Activated naive CD4-positive, alpha-beta T cell treated with anti-CD3 and anti-CD28 coated beads, Interleukin-2, amount 10 ng/mL, durations not matched to agents 7 days and 5 days (primary cell): ENCODE results near the gene RNF212.

Experiments used
- CTCF ChIA-PET: fragments of 350-600 bp; sonication (Branson Sonifier 250); formaldehyde crosslinking; loops from one replicate; lab custom pipeline; 2021; ENCODE audit warnings: antibody characterized with exemption; lab: Charles Lee
- DNase-seq: peaks from one replicate; pipeline ENCODE4 v3.0.0-alpha.2; 2020
- H3K27ac Mint-ChIP-seq: one replicate; pipeline ENCODE4 v1.8.0; 2021; ENCODE audit warnings: mild to moderate bottlenecking, moderate library complexity, mixed read lengths
- H3K27me3 Mint-ChIP-seq: one replicate; pipeline ENCODE4 v1.8.0; 2021; ENCODE audit warnings: mild to moderate bottlenecking, mixed read lengths
- H3K36me3 Mint-ChIP-seq: one replicate; pipeline ENCODE4 v1.8.0; 2021; ENCODE audit warnings: mixed read lengths
- H3K4me1 Mint-ChIP-seq: one replicate; pipeline ENCODE4 v1.8.0; 2021; ENCODE audit warnings: mixed read lengths
- H3K4me3 Mint-ChIP-seq: one replicate; pipeline ENCODE4 v1.8.0; 2021; ENCODE audit warnings: mild to moderate bottlenecking, moderate library complexity, mixed read lengths
- H3K9me3 Mint-ChIP-seq: one replicate; pipeline ENCODE4 v1.8.0; 2021; ENCODE audit warnings: mixed read lengths

The RNF212 gene

GRCh38 chr4:1105067-1105466 is 8.3 kb downstream of the RNF212 start:
- no peaks in the 10 kb centered on the region for H3K4me1 Mint-ChIP-seq
- no peak overlapping the region for H3K4me3 Mint-ChIP-seq
- no peaks in the 10 kb centered on the region for H3K36me3 Mint-ChIP-seq

GRCh38 chr4:1104647-1105046 is 8.7 kb downstream of the RNF212 start:
- no peaks in the 10 kb centered on the region for H3K9me3 Mint-ChIP-seq
- no peak overlapping the region for H3K27ac Mint-ChIP-seq
- no peak overlapping the region for H3K4me3 Mint-ChIP-seq
- no peak for DNase-seq
- no peaks in the 10 kb centered on the region for H3K36me3 Mint-ChIP-seq
- peaks cover 31% of the 10 kb centered on the region for H3K27me3 Mint-ChIP-seq
- no peaks in the 10 kb centered on the region for H3K4me1 Mint-ChIP-seq
- CTCF ChIA-PET = no interaction called here

More at GRCh38 chr4:1105067-1105466, 8.3 kb downstream of the RNF212 start:
- peaks cover 30% of the 10 kb centered on the region for H3K27me3 Mint-ChIP-seq
- no peak for DNase-seq
- CTCF ChIA-PET = no interaction called here
- no peaks in the 10 kb centered on the region for H3K9me3 Mint-ChIP-seq
- no peak overlapping the region for H3K27ac Mint-ChIP-seq

DNA sequence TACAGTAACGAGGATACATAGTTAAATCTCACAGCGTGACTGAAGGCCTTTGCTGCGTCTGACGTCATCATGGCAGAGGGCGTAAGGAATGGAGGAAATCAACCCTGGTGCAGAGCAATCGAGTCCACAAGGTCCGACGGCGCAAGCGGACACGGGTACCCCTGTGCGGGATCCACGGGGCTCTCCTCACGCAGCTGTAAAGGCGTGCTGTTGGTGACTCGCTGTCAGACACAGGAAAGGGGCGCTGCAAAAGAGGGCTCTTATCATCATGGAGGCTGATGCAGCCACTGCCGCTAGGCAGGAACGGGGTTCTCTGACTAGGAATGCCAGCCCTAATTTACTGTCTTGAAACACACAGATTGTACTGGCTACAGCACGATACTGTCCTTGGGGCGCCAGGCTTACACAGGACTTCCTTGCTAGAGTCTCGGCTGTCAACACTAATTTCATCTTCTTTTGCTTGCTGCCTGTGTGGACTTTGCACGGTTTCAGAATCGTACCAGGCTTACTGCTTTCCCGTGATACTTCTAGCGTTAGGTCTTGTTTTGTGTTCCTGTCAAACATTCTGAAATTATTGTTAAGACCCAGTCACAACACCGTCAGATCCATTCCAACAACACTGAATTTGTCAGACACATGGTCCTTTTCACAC is 13.6 kb downstream of the RNF212 start:
- H3K27ac Mint-ChIP-seq = no peak overlapping the region
- H3K36me3 Mint-ChIP-seq = no peaks in the 10 kb centered on the region
- H3K4me1 Mint-ChIP-seq = no peaks in the 10 kb centered on the region
- H3K27me3 Mint-ChIP-seq = peaks cover 17% of the 10 kb centered on the region
- DNase-seq = no peak
- CTCF ChIA-PET = no interaction called here
- no peak overlapping the region for H3K4me3 Mint-ChIP-seq
- H3K9me3 Mint-ChIP-seq = no peaks in the 10 kb centered on the region

DNA sequence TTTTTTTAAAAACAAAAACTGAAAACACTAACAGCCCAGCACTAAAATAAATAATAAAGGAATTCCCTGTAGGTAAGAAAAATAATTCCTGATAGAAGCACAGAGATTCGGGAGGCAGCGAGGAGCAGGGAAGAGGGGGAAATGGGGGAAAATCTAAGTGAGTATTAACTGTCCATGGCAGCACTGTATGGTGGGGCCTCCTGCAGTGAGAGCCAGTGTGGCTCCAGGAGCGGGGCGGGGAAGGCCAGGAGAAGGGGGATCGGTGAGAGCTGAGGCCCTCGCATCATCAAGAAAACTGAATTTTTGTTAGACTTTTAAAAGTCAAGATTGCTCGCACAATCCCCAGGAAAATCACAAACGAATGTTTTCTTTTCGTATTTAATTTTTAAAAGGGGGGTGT is 14.1 kb downstream of the RNF212 start:
- no peak overlapping the region for H3K27ac Mint-ChIP-seq
- H3K4me1 Mint-ChIP-seq = no peaks in the 10 kb centered on the region
- CTCF ChIA-PET = no interaction called here
- H3K36me3 Mint-ChIP-seq = no peaks in the 10 kb centered on the region
- DNase-seq = no peak
- H3K4me3 Mint-ChIP-seq = no peak overlapping the region
- peaks cover 14% of the 10 kb centered on the region for H3K27me3 Mint-ChIP-seq
- no peaks in the 10 kb centered on the region for H3K9me3 Mint-ChIP-seq

DNA sequence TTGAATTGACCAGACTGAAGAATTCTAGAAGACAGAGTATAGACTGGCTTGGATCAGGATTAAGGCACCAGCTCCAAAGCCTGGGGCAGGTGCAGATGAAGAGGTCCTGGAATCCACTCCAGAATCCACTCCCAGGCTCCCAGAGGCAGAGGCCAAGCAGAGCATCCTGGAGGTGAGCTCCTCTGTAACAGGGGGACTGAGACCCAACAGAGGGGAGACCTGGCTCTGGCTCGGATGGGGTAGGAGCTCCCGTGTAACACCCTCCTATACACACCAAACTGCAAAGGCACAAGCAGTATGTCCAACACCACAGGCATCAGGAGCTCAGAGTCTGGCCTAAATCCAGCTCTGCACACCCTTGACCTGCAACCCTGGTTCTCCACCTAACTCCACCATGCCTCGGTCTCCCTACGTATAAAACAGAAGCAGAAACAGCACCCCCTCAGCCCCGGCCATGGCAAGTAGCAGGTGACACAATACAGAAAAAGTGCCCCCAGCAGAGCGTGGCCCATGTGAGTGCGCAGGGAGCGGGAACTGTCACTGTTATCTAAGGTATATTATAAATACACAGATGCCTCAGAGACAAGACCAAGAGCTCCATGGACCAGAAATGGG is 14.9 kb downstream of the RNF212 start:
- Mint-ChIP-seq H3K27ac (no peak overlapping the region), H3K4me3 (no peak overlapping the region), H3K27me3 (peaks cover 17% of the 10 kb centered on the region), H3K36me3 (no peaks in the 10 kb centered on the region), H3K4me1 (no peaks in the 10 kb centered on the region), H3K9me3 (no peaks in the 10 kb centered on the region)
- no peak for DNase-seq
- CTCF ChIA-PET = no interaction called here

GRCh38 chr4:1097553-1097952 is 15.8 kb downstream of the RNF212 start:
- no peaks in the 10 kb centered on the region for H3K36me3 Mint-ChIP-seq
- no peaks in the 10 kb centered on the region for H3K4me1 Mint-ChIP-seq
- CTCF ChIA-PET = interaction anchor here (0.7 kb wide), 1 partner anchor 452 kb away, joined by 3 read pairs; no protein-coding TSS in a partner anchor
- no peak overlapping the region for H3K4me3 Mint-ChIP-seq
- H3K27ac Mint-ChIP-seq = no peak overlapping the region
- no peaks in the 10 kb centered on the region for H3K9me3 Mint-ChIP-seq
- H3K27me3 Mint-ChIP-seq = peaks cover 17% of the 10 kb centered on the region
- DNase-seq = no peak

- Mint-ChIP-seq H3K36me3 (no peaks in the 10 kb centered on the region), H3K4me3 (no peak overlapping the region), H3K9me3 (no peaks in the 10 kb centered on the region), H3K27ac (no peak overlapping the region), H3K4me1 (no peaks in the 10 kb centered on the region), H3K27me3 (peaks cover 19% of the 10 kb centered on the region)
- CTCF ChIA-PET = interaction anchor here (0.7 kb wide), 1 partner anchor 453 kb away, joined by 3 read pairs; no protein-coding TSS in a partner anchor
- no peak for DNase-seq
Measured at GRCh38 chr4:1096841-1097240, 16.5 kb downstream of the RNF212 start.

GRCh38 chr4:1094336-1094690 is 19.1 kb downstream of the RNF212 start:
- Mint-ChIP-seq H3K4me3 (no peak overlapping the region), H3K36me3 (no peaks in the 10 kb centered on the region), H3K9me3 (peaks cover 7% of the 10 kb centered on the region), H3K4me1 (no peaks in the 10 kb centered on the region), H3K27ac (no peak overlapping the region), H3K27me3 (peaks cover 11% of the 10 kb centered on the region)
- no peak for DNase-seq
- CTCF ChIA-PET = interaction anchor here (0.5 kb wide), 1 partner anchor 203 kb away, joined by 4 read pairs; no protein-coding TSS in a partner anchor

GRCh38 chr4:1093391-1094335 is 19.7 kb downstream of the RNF212 start:
- CTCF ChIA-PET = interaction anchor here (0.5 kb wide), 1 partner anchor 203 kb away, joined by 4 read pairs; no protein-coding TSS in a partner anchor
- Mint-ChIP-seq H3K27me3 (peaks cover 10% of the 10 kb centered on the region), H3K9me3 (peaks cover 8% of the 10 kb centered on the region), H3K4me3 (no peak overlapping the region), H3K36me3 (no peaks in the 10 kb centered on the region), H3K27ac (no peak overlapping the region), H3K4me1 (no peaks in the 10 kb centered on the region)
- no peak for DNase-seq

DNA sequence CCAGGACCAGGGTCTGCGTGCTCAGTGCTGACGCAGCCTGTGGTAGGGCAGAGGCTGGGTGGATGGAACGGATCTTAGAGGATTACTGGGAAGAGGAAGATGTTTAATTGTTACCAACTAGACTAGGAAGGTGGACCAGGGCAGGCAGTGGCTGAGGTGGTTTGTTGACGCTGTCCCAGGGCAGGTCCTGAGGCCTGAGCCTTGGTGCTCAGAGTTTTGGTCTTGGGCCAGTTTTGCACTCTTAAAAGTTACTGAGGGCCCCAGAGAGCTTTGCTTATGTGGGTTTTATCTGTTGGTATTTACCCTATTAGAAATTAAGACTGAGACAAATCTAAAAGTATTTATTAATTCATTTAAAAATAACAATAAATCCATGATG is 20.4 kb downstream of the RNF212 start:
- no peaks in the 10 kb centered on the region for H3K4me1 Mint-ChIP-seq
- CTCF ChIA-PET = no interaction called here
- peaks cover 8% of the 10 kb centered on the region for H3K27me3 Mint-ChIP-seq
- DNase-seq = no peak
- H3K36me3 Mint-ChIP-seq = peaks cover 1% of the 10 kb centered on the region
- no peak overlapping the region for H3K4me3 Mint-ChIP-seq
- H3K27ac Mint-ChIP-seq = no peak overlapping the region
- peaks cover 13% of the 10 kb centered on the region for H3K9me3 Mint-ChIP-seq

- peaks cover 17% of the 10 kb centered on the region for H3K9me3 Mint-ChIP-seq
- DNase-seq = no peak
- H3K36me3 Mint-ChIP-seq = peaks cover 4% of the 10 kb centered on the region
- H3K27ac Mint-ChIP-seq = no peak overlapping the region
- H3K4me3 Mint-ChIP-seq = no peak overlapping the region
- H3K4me1 Mint-ChIP-seq = no peaks in the 10 kb centered on the region
- peaks cover 10% of the 10 kb centered on the region for H3K27me3 Mint-ChIP-seq
- CTCF ChIA-PET = interaction anchor here (0.5 kb wide), 1 partner anchor 296 kb away, joined by 4 read pairs; no protein-coding TSS in a partner anchor
Measured at GRCh38 chr4:1092026-1092982, 21.1 kb downstream of the RNF212 start.

- DNase-seq = no peak
- CTCF ChIA-PET = no interaction called here
- Mint-ChIP-seq H3K36me3 (peaks cover 4% of the 10 kb centered on the region), H3K27me3 (peaks cover 10% of the 10 kb centered on the region), H3K27ac (no peak overlapping the region), H3K4me1 (no peaks in the 10 kb centered on the region), H3K9me3 (peaks cover 17% of the 10 kb centered on the region), H3K4me3 (no peak overlapping the region)
Measured at GRCh38 chr4:1091561-1091995, 21.8 kb downstream of the RNF212 start.
